ENCODE measurements around the gene DHX58.
"Not testable (repeated sequence)": the region's sequence is repeated elsewhere in the genome, so short reads cannot be mapped to it uniquely, and the experiment has no call there.

Gene DHX58

DNA sequence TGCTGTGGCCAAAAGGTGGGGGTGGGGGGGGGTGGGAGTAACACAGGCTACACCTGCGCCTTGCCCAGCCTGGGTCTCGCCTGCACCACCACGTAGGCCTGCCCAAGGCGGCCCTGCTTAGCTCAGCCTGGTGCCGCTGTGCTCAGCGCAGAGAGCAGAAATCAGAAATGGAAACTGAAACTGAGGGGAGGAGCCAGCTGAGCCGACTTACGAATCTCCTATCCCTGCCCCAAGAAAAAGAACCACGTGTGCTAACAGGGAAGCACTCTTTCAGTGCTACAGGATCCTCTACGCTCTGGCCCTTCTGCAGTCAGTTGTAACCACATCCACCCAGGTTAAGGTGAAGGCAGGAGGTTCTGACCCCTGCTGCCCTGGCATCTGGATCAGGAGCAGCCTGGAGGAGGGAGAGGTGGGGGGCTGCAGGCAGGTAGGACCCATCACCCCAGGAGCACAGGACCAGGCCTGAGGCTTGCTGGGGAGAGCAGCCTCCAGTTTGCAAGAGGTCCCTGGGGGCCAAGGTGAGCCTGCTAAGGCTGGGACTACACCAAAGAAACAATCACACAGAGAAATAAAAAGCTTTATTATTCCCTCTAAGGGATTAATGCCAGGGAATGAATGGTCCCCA, at the start of gene DHX58:
Gene DHX58, minus strand, starts transcription at position 163 of the 625 bp plus-strand sequence. CDS start 822 bp downstream, outside the sequence.
- DNase-seq (ENCODE audit: low read depth) = peak; percentile 65

DNA sequence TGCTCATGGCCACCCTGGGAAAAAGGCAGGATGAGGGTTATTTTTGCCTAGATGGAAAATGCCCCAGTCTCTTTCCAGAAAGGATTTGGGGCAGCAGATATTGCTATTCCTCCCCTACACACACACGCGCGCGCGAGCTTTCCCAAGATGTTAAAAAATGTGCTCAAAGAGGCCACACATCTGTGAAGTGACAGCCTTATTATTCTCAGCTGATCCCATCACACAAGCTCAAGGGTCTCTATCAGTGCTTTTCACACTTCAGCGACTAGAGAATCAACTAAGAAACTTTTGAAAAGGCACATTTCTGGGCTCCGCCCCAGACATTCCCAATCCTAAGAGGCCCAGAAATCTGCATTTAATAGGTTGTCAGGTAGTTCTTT, 48.0 kb upstream of the DHX58 start:
- no peak for DNase-seq (ENCODE audit: low read depth)

DNA sequence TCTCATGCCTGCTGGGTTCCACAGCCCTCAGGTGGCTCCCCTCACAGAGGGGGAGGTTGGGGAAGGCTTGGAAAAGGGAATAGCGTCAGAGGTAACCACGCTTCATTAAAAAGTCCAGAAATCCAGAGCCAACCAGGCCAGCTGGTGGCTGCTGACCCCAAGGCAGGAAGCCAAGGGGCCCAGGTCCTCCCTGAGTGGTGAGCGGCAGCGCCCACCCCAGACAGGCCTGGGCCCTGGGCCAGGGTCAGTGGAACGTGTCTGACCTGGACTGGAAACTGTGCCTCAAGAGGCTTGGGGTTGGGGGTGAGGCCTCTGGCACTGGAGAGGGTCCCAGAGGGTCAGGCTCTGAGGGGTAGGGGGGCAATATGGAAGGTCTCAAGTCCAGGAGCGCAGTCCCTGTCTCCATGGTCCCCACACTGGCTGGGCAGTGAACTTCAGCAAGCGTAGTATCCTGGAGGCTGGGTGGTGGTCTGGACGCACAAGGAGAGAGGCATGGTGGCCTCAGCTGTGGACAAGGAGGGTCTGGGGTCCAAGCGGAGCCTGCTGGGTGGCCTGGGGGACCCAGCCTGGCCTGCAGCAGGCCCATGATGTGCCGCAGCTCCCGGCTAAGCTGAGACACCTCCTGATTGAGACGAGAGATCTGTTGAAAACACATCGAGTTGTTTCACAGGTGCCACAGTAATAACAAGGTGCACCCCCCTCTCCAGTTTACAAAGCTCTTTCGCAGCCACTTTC, 47.4 kb upstream of the DHX58 start:
- no peak for DNase-seq (ENCODE audit: low read depth)

DNA sequence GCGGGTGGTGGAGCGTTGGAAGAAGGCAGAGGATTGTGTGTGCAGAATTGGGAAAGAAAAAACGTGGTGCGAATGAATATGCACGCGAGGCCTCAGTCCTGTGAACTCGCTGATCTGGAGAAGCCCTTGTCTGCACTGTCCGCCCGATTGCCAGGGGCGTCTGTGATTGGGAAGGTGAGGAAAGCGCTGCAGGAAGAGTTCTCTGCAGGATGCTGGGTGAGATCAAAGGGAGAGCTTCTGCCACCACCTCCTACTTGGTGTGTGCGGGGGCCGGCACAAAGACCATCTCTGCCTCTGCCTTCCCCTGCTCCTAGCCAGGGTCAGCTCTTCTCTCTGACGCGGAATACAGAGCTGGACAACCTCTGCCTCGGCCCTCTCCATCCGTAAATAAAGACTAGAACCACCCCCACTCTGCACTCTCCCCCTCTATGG, 43.1 kb upstream of the DHX58 start:
- DNase-seq (ENCODE audit: low read depth) = no peak

DNA sequence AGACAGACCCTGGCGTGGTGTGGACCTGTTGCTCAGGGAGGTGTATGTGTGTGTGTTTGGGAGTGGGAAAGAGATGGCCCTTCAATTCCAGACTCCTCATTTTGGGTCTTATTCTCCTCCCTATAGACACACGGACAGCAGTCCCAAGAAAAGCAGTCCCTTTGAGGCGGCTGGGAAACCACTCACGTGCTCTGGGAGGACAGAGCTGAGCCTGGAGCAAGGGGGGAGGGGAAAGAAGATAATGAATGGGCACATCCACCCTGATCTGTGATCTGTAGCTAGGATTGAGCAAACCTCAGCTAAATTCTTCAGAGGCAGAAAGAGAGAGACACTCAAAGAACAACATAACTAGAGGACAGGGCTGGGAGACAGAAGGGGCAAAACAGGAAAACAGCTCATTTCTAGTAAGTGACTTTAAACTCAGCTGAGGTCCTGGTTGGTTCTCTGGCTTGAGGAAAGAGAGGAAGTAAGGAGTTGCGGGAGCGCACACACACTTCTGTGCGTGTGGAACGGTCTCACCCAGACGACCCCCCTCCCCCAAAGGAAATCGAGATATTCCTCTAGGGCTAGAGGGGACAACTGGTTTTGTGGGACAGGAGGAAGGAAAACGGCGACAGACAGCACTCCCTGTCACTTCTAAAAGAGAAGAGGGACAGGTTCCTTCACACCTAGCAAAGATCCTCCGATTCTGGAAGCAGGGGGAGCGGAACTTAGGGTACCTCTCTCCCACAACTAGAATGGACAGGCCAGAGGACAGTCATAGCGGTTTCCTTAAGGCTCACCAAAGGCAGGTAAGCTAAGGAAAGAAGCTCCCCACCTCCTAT, 41.6 kb upstream of the DHX58 start:
- DNase-seq (ENCODE audit: low read depth) = no peak

DNA sequence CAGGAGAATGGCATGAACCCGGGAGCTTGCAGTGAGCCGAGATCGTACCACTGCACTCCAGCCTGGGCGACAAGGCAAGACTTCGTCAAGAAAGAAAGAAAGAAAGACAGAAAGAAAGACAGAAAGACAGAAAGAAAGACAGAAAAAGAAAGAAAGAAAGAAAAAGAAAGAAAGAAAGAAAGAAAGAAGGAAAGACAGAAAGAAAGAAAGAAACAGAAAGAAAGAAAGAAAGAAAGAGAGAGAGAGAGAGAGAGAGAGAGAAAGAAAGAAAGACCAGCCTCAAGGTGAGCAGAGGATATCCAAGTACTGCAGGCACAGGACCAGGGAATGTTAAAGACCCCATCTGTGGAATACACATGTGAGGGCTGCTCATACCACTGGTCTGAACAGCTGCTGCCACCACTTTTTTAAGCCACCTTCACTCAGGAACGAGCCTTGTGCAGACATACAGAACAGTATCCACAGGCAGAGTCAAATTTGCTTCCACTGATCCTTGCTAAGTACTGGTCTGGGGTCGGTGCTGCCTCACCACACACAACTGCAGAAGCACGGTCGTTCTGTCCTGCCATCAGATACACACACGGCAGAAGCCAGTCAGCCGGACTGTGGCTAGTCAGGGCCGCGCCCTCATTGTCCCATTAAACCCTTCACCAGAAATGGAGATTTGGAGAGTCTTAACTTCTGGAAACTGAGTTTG, 34.5 kb upstream of the DHX58 start:
- no peak for DNase-seq (ENCODE audit: low read depth)

GRCh38 chr17:42143138-42143537, 30.6 kb upstream of the DHX58 start:
- not testable (repeated sequence) for DNase-seq (ENCODE audit: low read depth)

- DNase-seq (ENCODE audit: low read depth) = no peak
Measured at GRCh38 chr17:42142371-42142896, 29.9 kb upstream of the DHX58 start.

DNA sequence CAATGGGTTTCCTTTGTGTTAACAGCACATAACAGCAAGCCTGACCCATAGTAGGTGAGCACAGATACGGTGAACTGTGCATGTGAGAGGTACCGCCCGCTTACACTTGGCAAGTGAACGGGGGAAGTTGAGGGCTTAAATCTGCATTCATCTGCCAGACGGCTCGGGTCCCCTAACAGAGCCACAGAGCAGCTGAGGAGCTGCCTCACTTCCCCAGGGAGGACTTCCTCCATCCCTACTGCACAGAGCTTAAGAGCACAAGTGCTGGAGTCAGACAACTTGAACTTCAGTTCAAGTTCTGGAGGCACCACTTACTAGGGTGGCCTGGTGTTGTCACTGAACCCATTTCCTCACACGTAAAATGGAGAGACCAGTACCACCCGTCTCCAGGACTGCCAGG, 28.9 kb upstream of the DHX58 start:
- no peak for DNase-seq (ENCODE audit: low read depth)

DNA sequence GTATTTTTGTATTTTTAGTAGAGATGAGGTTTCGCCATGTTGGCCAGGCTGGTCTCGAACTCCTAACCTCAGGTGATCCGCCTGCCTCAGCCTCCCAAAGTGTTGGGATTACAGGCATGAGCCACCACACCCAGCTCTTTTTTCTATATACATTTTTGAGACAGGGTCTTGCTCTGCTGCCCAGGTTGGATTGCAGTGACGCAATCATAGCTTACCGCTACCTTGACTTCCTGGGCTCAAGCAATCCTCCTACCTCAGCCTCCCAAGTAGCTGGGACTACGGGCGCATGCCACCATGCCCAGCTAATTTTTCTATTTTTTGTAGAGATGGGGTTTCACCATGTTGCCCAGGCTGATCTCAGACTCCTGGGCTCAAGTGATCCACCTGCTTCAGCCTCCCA, 28.2 kb upstream of the DHX58 start:
- DNase-seq (ENCODE audit: low read depth) = not testable (repeated sequence)

DNA sequence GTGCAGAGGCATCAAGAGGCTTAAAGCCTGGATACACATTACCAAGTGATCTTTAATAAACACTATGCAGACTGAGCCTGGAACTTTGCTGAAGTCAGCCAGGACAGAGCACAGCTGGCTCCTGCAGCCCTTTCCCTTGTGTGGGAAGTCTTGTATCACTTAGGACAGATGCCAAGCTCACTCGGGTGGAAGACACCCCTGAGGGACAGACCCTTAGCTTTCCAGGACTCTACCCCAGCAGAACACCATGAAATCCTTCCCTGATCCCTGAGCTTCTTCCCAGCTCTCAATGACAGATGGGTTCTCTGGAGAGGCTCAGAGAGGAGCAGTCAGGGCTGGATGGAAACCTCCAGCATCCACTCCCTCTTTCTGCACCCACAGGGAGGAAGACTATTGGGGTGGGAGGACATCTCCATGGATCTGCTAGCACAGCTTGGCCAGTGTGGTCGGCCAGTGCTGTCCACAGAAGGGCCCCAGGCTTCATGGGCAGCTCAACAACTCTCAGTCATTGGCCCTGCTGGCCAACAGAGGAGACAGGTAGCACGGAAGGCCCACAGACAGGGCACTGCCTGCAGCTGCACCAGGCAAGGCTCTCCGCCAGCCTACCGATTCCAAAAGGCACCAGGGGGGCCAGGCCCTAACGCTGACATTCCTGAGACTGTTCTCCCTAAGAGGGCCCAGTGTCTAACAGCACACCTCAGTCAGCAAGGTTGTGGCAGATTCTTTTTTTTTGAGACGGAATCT, 26.4 kb upstream of the DHX58 start:
- no peak for DNase-seq (ENCODE audit: low read depth)

- no peak for DNase-seq (ENCODE audit: low read depth)
Measured at GRCh38 chr17:42136654-42137051, 24.1 kb upstream of the DHX58 start.

GRCh38 chr17:42135664-42136653, 23.4 kb upstream of the DHX58 start:
- no peak for DNase-seq (ENCODE audit: low read depth)

DNA sequence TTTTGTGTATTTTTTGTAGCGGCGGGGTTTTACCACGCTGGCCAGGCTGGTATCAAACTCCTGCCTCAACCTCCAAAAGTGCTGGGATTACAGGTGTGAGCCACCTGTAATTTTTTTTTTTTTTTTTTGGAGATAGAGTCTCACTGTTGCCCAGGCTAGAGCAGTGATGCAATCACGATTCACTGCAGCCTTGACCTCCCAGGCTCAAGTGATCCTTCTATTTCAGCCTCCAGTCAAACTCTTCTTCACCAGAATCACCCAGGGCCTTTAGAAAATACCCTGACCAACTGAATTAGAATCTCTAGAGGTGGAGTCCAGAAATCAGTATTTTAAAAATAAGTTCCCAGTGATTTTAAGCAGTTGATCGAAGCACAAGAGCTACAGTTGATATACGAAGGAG, 22.6 kb upstream of the DHX58 start:
- DNase-seq (ENCODE audit: low read depth) = no peak

- DNase-seq (ENCODE audit: low read depth) = no peak
Measured at GRCh38 chr17:42133461-42134041, 21.0 kb upstream of the DHX58 start.

DNA sequence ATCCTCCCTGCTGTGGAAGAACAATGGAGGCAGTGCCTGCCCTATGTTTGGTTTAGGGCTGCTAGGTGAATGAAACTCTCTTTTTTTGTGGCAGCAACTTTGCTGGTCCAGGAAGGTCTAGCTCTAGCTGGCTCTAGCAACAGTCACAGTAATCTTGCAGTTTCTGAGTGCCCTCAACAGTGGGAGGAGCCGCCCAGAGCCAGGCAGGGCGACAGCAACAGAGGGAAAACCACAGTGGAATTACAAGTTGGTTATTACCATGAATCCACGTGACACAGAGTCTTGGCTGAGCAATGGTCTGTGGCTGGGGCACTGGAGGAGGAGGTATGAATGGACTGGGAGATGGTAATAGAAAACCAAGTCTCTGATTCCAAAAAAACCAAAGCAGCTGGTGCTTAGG, 20.4 kb upstream of the DHX58 start:
- no peak for DNase-seq (ENCODE audit: low read depth)

DNA sequence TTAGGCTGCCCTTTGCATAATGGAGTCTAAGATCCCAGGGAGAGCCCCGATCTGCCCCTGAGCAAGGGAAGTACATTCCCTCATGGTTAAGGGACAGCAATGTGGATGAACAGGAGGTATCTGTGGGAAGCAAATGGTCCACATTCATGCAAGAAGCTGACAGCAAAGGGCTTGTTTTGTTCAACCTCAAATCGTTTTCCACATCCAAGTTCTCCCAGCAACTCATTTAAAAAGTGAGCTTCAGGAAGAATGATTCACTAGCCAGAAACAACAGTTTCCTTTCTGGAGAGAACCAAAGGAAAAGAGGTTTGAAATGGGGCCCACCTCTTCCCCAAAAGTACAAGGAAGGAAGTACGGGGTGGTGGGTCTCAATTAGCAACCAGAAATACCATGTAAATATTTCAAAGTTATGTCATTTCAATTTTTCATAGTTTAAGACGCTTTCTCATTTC, 19.5 kb upstream of the DHX58 start:
- DNase-seq (ENCODE audit: low read depth) = no peak

DNA sequence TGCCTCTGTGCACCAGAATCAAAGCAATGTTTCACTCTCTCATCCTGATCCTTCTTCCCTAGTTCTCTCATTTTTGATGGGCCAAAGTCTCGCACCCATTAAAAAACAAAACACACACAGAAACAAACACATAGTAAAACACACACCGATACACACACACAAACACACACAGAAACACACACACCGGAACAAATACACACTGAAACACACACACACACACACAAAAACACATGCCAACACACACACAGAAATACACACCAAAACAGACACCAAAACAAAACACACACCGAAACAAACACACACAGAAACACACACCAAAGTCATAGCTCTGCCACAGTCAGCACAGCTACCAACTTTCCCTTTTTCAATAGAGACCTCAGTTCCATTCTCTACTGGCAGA, 18.7 kb upstream of the DHX58 start:
- no peak for DNase-seq (ENCODE audit: low read depth)

DNA sequence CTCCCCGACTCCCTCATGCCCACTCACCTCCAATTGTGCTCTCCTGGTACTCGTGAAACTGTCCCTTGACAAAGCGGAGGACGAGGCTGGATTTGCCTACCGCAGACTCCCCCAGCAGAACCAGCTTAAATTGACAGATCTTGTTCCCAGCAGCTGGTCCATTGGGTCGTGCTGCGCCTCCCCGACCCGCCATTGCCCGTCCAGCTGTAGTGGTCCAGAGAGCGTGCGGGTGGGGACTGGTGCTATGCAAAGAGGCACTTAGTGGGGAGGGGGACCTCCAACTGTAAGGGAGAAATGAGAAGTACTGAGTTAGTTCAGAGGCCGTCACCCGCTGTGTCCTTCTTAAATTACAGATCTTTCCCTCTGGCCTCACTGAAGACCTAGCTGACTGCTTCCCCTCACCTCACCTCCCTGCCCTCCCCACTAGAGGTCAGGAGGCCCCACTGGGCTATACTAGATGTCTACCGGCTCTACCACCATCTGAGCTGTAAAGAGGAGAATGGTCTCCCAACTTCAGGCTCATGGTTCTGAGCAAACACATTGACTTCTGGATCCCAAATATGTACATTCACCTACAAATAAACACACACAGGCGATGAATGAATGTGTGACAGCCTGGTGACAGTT, 17.9 kb upstream of the DHX58 start:
- DNase-seq (ENCODE audit: low read depth) = no peak

Measured in T-helper 22 cell (primary cell).